HG02840 (cell line): Measurements from ENCODE around the gene EPC1.
"Not testable (repeated sequence)": the region's sequence is repeated elsewhere in the genome, so short reads cannot be mapped to it uniquely, and the experiment has no call there.

Experiments used
- ATAC-seq: cut with Tn5 transposase; IDR thresholded peaks from one replicate; pipeline ENCODE4 v1.9.1; 2021; ENCODE audit warnings: mild to moderate bottlenecking, moderate library complexity, moderate number of reproducible peaks; ENCODE audit not compliant: unreplicated experiment, low FRiP score

EPC1 gene

GRCh38 chr10:32244011-32244410, 102.9 kb downstream of the EPC1 start:
- no peak for ATAC-seq

- no peak for ATAC-seq
These were observed 105.0 kb downstream of the EPC1 start for GRCh38 chr10:32241946-32242345.

DNA sequence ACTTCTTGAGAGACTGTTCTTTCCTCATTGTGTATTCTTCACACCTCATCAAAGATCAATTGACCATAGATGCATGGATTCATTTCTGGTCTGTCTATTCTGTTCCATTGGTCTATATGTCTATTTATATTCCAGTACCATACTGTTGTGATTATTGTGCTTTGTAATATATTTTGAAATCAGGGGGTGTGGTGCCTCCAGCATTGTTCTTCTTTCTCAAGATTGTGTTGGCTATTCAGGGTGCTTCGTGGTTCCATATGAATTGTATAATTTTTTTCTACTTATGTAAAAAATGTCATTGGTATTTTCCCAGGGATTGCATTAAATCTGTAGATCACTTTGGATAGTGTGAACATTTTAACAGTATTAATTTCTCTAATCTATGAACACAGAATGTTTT, 106.5 kb downstream of the EPC1 start:
- ATAC-seq: no peak

GRCh38 chr10:32239769-32240168, 107.2 kb downstream of the EPC1 start:
- no peak for ATAC-seq

DNA sequence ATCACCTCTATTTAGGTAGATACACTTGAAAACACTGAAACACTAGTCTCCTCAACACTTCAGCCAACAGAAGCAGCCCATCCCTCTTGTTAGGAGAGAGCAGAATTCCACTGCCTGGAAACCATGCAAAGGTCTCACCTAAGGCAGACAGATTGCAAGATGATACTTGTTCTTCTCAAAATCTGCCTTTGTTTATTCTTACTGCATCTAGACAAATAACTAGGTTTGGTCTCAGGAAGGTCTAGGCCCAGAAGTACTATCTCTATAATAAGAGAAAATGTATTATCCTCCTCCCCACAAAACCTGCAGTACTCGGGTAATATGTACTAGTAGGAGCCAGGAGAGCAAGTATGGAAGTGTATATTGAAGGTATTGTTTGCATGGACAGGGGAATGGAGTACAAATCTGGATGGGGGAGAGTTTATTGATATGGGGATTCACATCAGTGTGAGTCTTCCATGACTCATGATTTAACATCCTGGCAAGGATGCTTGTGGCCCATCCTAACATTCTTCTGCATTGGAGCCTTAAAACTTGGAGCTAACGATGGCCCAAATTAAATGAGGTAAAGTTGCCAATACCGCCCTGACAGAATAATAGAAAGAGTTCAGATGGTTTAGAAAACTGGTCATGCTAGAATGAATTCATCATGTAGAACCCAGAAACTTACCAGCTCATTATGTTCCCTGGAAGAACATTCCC, 109.2 kb downstream of the EPC1 start:
- ATAC-seq: no peak

GRCh38 chr10:32234471-32234870, 112.5 kb downstream of the EPC1 start:
- no peak for ATAC-seq

GRCh38 chr10:32233375-32233774, 113.6 kb downstream of the EPC1 start:
- not testable (repeated sequence) for ATAC-seq

DNA sequence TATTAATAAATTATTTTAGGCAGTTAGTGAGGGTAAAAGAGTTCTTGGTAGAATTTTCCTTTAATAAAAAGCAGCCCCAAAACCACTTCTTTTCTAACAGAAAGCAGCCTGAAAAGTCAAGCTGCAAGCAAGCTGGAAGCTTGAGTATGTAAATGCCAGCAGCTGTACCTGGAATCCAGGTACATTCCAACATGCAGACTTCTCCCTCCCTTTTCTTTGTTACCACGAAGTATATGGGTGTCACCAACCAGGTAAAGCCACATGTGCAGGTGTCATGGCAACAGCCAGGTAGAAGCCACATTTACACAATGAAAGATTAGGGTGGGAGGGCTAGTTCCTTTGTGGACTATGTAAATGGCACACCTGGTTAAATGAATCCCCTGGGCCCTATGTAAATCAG, 114.6 kb downstream of the EPC1 start:
- ATAC-seq: no peak

DNA sequence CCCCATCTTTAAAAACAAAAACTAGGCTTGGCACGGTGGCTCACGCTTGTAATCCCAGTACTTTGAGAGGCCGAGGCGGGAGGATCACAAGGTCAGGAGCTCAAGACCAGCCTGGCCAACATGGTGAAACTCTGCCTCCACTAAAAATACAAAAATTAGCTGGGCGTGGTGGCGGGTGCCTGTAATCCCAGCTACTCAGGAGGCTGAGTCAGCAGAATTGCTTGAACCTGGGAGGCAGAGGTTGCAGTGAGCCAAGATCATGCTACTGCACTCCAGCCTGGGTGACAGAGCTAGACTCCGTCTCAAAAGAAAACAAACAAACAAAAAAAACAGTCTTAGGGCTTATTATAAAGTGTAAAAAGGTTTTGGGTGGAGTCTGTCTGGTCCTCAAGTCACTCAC, 117.2 kb downstream of the EPC1 start:
- not testable (repeated sequence) for ATAC-seq

GRCh38 chr10:32229170-32229569, 117.8 kb downstream of the EPC1 start:
- ATAC-seq: no peak

DNA sequence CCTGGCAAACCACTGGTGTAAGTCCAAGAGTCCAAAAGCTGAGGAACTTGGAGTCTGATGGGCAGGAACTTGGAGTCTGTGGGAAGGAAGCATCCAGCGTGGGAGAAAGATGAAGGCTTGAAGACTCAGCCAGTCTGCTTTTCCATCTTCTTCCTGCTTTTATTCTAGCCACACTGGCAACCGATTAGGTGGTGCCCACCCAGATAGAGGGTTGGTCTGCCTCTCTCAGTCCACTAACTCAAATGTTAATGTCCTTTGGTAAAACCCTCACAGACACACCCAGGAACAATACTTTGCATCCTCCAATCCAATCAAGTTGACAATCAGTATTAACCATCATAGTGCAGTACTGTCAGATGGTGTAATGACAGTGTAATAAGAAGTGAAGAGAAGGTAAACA, 119.2 kb downstream of the EPC1 start:
- ATAC-seq: no peak

GRCh38 chr10:32226624-32227023, 120.3 kb downstream of the EPC1 start:
- ATAC-seq: no peak

- ATAC-seq: no peak
These were observed 121.0 kb downstream of the EPC1 start for GRCh38 chr10:32225976-32226375.

GRCh38 chr10:32222376-32222775, 124.6 kb downstream of the EPC1 start:
- ATAC-seq: not testable (repeated sequence)

- ATAC-seq: not testable (repeated sequence)
These were observed 127.8 kb downstream of the EPC1 start for GRCh38 chr10:32219156-32219555.

- not testable (repeated sequence) for ATAC-seq
These were observed 128.5 kb downstream of the EPC1 start for GRCh38 chr10:32218206-32219044.
